ENCODE measurements around the gene ETV4. TPM values are rescaled to one million over a fixed set of nuclear protein-coding genes. Genes with fewer than 3 reads are reported as not detected.

Gene ETV4
- total and polyA plus RNA-seq, 2 of the 13 experiments (the other 11 are each of a cell fraction or from before 2014, with no cell fraction given) = 128 to 330 TPM

DNA sequence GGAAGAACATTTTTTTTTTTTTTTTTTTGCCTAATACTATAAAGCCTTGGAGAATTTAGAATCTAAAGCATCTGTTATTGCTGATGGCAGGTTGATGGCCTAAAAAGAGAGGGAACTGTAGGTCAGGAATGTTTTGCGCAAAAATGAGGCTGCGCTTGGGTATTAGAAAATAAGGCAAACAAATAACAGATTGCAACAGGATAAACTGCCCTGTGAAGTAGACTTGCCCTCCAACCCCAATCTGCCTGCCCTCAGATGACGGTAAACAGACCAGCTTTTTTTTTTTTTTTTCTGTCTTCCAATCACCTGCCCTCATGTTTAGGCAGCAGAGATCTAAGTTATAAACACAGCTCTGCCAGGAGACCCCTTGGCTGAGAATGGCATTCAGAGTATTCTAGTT, 66.2 kb downstream of the ETV4 start (continued):
- TF ChIP-seq ZSCAN22 (CRISPR knock-in tag; IDR thresholded peaks at IDR 0.05) = no peak
- peak; percentile 55 for TF ChIP-seq NFYC (CRISPR knock-in tag; IDR thresholded peaks at IDR 0.05)
- TF ChIP-seq HNF1A (IDR thresholded peaks at IDR 0.05; ENCODE audit: low read depth) = peak; percentile 63; the same call in 1 of the 2 replicates
- peak; percentile 60; the same call in 1 of the 2 replicates for TF ChIP-seq HNF1A (CRISPR knock-in tag; IDR thresholded peaks at IDR 0.05; ENCODE audit: borderline replicate concordance)
- TF ChIP-seq ATF2 (CRISPR knock-in tag; IDR thresholded peaks at IDR 0.05) = peak; percentile 69; the same call in 1 of the 2 replicates
- TF ChIP-seq ZNF354B (CRISPR knock-in tag; IDR thresholded peaks at IDR 0.05) = no peak
- no peak for TF ChIP-seq HNRNPH1 (optimal IDR thresholded peaks at IDR 0.05; ENCODE audit: low read depth, low read length)
- TF ChIP-seq, protein P1, sequence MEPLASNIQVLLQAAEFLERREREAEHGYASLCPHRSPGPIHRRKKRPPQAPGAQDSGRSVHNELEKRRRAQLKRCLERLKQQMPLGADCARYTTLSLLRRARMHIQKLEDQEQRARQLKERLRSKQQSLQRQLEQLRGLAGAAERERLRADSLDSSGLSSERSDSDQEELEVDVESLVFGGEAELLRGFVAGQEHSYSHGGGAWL (CRISPR knock-in tag; IDR thresholded peaks at IDR 0.05) = no peak
- TF ChIP-seq PTBP1 (IDR thresholded peaks at IDR 0.05; ENCODE audit: low read depth, low read length, poor library complexity, severe bottlenecking) = no peak
- TF ChIP-seq ZMYM4 (CRISPR knock-in tag; IDR thresholded peaks at IDR 0.05) = peak; percentile 31; the same call in 1 of the 2 replicates
- TF ChIP-seq, protein P2, sequence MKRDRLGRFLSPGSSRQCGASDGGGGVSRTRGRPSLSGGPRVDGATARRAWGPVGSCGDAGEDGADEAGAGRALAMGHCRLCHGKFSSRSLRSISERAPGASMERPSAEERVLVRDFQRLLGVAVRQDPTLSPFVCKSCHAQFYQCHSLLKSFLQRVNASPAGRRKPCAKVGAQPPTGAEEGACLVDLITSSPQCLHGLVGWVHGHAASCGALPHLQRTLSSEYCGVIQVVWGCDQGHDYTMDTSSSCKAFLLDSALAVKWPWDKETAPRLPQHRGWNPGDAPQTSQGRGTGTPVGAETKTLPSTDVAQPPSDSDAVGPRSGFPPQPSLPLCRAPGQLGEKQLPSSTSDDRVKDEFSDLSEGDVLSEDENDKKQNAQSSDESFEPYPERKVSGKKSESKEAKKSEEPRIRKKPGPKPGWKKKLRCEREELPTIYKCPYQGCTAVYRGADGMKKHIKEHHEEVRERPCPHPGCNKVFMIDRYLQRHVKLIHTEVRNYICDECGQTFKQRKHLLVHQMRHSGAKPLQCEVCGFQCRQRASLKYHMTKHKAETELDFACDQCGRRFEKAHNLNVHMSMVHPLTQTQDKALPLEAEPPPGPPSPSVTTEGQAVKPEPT (CRISPR knock-in tag; IDR thresholded peaks at IDR 0.05; ENCODE audit: low read depth) = peak; percentile 54; the same call in 1 of the 2 replicates
- TF ChIP-seq ZFP62 (CRISPR knock-in tag; IDR thresholded peaks at IDR 0.05) = no peak
- no peak for TF ChIP-seq SPEN (CRISPR knock-in tag; IDR thresholded peaks at IDR 0.05; ENCODE audit: low read depth)
- no peak for TF ChIP-seq ZNF260 (CRISPR knock-in tag; IDR thresholded peaks at IDR 0.05; ENCODE audit: borderline replicate concordance, low read depth)
- peak; percentile 50; the same call in 1 of the 2 replicates for TF ChIP-seq RFXAP (CRISPR knock-in tag; IDR thresholded peaks at IDR 0.05; ENCODE audit: borderline replicate concordance)
- TF ChIP-seq ZNF44 (CRISPR knock-in tag; IDR thresholded peaks at IDR 0.05) = no peak; the same call in 1 of the 2 replicates
- no peak for TF ChIP-seq HOXA9 (CRISPR knock-in tag; IDR thresholded peaks at IDR 0.05; ENCODE audit: borderline replicate concordance)
- TF ChIP-seq ZNF850 (CRISPR knock-in tag; conservative IDR thresholded peaks at IDR 0.05) = no peak
- peak; percentile 76; the same call in 1 of the 2 replicates for TF ChIP-seq ZBTB20 (CRISPR knock-in tag; IDR thresholded peaks at IDR 0.05; ENCODE audit: borderline replicate concordance, low read depth)
- TF ChIP-seq, protein P3, sequence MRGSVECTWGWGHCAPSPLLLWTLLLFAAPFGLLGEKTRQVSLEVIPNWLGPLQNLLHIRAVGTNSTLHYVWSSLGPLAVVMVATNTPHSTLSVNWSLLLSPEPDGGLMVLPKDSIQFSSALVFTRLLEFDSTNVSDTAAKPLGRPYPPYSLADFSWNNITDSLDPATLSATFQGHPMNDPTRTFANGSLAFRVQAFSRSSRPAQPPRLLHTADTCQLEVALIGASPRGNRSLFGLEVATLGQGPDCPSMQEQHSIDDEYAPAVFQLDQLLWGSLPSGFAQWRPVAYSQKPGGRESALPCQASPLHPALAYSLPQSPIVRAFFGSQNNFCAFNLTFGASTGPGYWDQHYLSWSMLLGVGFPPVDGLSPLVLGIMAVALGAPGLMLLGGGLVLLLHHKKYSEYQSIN (CRISPR knock-in tag; IDR thresholded peaks at IDR 0.05; ENCODE audit: borderline replicate concordance) = no peak
- no peak for TF ChIP-seq ZNF382 (CRISPR knock-in tag; IDR thresholded peaks at IDR 0.05; ENCODE audit: borderline replicate concordance)
- TF ChIP-seq ZNF724P (CRISPR knock-in tag; IDR thresholded peaks at IDR 0.05; ENCODE audit: borderline replicate concordance) = no peak
